ENCODE results near the gene GPSM3.

DNA sequence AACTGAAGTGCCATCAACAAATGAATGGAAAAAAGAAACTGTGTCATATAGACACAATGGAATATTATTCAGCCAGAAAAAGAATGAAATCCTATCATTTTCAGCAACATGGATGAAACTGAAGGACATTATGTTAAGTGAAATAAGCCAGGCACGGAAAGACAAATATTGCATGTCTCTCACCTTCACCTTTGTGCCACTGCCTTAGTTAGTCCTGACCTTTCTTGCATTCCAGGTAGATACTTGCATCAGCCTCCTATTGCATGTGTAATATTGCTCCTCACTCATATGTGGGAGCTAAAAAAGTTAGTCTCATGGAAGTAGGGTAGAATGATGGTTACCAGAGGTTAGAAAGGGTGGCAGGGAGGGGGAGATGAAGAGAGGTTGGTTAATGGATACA, 16.6 kb upstream of the GPSM3 start:
- no peak for TF ChIP-seq POLR2A (IDR thresholded peaks at IDR 0.05)
- TF ChIP-seq, protein P1, sequence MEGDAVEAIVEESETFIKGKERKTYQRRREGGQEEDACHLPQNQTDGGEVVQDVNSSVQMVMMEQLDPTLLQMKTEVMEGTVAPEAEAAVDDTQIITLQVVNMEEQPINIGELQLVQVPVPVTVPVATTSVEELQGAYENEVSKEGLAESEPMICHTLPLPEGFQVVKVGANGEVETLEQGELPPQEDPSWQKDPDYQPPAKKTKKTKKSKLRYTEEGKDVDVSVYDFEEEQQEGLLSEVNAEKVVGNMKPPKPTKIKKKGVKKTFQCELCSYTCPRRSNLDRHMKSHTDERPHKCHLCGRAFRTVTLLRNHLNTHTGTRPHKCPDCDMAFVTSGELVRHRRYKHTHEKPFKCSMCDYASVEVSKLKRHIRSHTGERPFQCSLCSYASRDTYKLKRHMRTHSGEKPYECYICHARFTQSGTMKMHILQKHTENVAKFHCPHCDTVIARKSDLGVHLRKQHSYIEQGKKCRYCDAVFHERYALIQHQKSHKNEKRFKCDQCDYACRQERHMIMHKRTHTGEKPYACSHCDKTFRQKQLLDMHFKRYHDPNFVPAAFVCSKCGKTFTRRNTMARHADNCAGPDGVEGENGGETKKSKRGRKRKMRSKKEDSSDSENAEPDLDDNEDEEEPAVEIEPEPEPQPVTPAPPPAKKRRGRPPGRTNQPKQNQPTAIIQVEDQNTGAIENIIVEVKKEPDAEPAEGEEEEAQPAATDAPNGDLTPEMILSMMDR (IDR thresholded peaks at IDR 0.05): no peak

Data from uterus (tissue), 2 donors.